GM18951 (cell line): ENCODE results near the gene KAZN.
"Not testable (repeated sequence)": the region's sequence is repeated elsewhere in the genome, so short reads cannot be mapped to it uniquely, and the experiment has no call there.

Experiments
- POLR2A ChIP-seq: IDR thresholded peaks from 4 replicates; pipeline ENCODE4 v1.6.1; 2011; ENCODE audit warnings: mild to moderate bottlenecking; ENCODE audit not compliant: insufficient read length, insufficient read depth; ENCODE audit errors: extremely low read depth
- in situ Hi-C: fragments of 300-500 bp; cut with MboI; formaldehyde crosslinking; loops from one replicate; pipeline ENCODE4 v1.12.0; 2022; ENCODE audit warnings: low sequenced_read_pairs, mixed read lengths, inconsistent platforms; ENCODE audit not compliant: unreplicated experiment

Gene KAZN

GRCh38 chr1:15123270-15123669 is 524.8 kb downstream of the KAZN start:
- in situ Hi-C loops, result loop anchor here (10.0 kb wide), 1 partner anchor 182 kb away; no protein-coding TSS in a partner anchor
- no peak for TF ChIP-seq POLR2A

GRCh38 chr1:15123925-15124324 is 525.4 kb downstream of the KAZN start:
- in situ Hi-C loops, result loop anchor here (10.0 kb wide), 1 partner anchor 181 kb away; no protein-coding TSS in a partner anchor
- no peak for TF ChIP-seq POLR2A

DNA sequence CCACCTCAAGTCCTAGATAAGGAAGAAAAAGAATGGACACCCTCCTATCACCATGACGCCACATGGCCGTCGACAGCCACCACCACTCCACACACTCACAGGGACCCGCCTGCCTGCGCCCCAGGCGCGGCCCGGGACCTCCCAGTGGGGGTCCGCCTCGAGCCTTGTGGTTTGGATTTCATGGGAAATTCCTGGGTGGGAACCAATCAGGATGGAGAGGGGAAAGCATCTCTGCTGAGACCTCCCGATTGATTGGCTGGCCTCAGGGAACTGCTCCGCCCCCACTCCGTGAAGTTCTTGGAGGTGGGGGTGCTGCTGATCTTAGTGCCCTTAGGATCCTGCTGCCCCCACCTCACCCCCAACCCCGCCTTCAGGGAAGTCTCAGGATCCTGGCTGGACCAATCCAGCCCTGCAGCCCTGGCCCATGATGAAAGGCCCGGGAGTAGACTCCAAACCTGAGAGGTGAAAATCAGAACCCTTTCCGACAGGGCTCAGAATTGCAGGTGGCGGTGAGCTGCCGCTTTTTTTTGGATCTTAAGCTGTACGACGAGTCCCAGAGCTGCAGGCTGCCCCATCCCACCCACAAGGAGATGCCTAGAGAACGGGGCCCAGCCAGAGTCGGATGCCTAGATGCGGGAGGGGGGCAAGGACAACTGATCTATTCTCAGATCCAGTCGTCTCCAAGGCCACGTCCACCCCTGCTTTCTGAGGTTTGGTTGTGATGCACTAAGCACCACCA is 526.0 kb downstream of the KAZN start:
- TF ChIP-seq POLR2A, result no peak
- in situ Hi-C loops, result loop anchor here (10.0 kb wide), 1 partner anchor 180 kb away; no protein-coding TSS in a partner anchor

DNA sequence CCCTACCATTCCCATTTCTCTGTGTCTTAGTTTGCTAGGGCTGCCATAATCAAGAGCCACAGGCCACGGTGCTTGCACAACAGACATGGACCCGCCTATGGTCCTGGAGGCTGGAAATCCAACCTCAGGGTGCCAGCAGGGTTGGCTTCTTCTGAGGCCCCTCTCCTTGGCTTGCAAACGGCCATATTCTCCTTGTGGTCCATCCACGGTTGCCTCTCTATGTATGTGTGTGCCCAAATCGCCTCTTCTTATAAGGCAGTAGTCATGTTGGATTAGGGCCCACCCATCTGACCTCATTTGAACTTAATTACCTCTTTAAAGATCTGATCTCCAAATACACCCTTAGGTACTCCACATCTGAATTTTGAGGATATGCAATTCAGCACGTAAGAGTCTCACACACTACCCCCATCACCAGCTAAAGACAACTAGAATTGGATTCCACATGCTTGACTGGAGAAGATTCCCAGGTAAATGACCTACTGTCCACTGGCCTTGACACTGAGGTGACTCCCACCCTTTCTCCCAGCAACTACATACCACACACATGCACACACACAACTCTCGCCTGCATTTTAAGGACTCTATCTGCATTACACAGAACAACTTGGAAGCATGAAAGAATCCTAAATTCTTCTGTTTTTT is 526.7 kb downstream of the KAZN start:
- in situ Hi-C loops, result loop anchor here (10.0 kb wide), 1 partner anchor 180 kb away; no protein-coding TSS in a partner anchor
- no peak for TF ChIP-seq POLR2A

DNA sequence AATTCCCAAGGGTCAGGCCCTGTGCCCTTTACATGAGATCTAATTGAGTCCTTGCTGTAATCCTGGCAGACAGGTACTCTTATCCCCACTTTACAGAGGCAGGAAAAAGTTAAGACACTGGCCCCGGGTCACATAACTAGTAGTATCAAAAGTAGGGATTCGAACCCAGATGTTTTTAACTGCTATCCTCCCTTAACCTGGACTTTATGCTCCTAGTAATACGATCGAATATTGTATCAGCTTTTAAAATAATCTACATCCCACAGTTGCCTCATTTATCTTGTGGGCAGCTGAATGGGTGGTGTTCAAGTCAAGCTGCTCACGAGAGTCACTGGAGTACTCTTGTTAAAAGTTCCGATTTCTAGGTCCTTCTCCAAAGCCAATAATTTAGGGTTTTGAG is 529.6 kb downstream of the KAZN start:
- in situ Hi-C loops, result loop anchor here (10.0 kb wide), 1 partner anchor 177 kb away; no protein-coding TSS in a partner anchor
- TF ChIP-seq POLR2A, result no peak

- in situ Hi-C loops, result loop anchor here (10.0 kb wide), 1 partner anchor 176 kb away; no protein-coding TSS in a partner anchor
- TF ChIP-seq POLR2A, result no peak
Measured at GRCh38 chr1:15128520-15129313, 530.2 kb downstream of the KAZN start.

DNA sequence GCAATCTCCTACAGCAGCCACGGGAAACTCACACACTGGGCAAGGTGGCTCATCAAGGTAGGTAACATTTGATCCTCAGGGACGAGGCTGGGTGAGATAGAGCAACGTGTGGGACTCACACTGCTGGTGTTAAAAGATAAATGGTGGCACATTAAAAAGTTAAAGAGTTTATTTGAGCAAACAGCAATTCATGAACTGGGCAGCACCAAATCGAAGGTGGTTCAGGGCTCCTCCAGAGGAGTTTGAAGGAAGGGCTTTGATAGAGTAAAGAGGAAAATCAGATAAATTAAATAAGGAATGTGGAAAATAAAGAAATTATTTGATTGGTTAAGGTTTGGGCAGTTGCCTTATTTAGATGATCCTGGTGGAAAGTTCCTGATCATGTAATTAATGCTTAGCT is 531.5 kb downstream of the KAZN start:
- TF ChIP-seq POLR2A, result no peak
- in situ Hi-C loops, result loop anchor here (10.0 kb wide), 1 partner anchor 175 kb away; no protein-coding TSS in a partner anchor

DNA sequence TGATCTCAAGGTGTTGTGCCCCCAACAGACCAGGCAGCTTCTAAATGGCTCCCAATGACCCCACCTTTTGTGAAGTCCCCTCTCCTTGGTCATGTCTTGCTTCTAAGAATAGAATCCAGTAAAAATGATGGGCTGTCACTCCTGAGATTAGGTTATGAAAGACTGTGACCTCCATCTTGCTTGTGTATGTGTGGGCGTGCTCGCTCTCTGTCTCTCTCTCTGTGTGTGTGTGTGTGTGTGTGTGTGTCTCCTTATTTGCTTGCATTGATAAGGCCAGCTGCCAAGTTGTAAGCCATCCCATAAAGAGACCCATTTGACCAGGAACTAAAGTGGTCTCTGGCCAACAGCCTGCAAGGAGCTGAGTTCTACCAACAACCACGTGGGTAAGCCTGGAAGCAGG is 532.1 kb downstream of the KAZN start:
- in situ Hi-C loops, result no loop called here
- no peak for TF ChIP-seq POLR2A

DNA sequence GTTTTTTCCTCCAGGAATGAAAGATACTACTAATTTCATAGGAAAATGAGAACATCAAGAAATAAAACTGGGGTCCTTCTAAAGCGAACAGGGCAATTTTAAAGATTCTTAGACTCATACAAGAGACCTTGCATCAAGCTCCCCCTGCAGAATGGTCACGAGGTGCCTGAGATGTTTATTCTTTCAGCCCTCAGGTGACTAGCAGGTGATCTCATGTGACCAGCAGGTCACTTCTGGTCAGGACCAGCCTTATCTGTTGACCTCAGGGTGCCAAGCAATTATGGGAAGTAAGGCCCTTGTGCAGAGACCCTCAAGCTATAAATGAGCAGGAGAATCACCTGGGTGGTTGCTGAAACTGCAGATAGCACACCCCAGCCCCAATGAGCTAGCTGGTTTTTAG is 534.5 kb downstream of the KAZN start:
- in situ Hi-C loops, result no loop called here
- TF ChIP-seq POLR2A, result no peak

DNA sequence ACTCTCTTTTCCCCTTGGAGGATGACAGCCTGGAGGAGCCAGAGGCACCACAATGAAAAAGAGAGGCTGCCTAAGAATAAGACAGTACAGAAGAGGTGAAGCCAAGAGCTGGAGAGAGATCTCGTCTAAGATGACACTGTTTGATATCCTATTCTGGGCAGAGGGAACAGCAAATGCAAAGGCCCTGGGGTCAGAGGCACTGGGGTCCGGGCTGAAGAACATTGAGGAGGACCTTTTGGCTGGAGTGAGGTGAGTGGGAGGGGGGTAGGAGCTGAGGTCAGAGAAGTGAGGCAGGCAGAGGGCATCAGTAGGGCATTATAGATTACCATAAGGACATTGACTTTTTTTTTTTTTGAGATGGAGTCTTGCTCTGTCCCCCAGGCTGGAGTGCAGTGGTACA is 535.8 kb downstream of the KAZN start:
- in situ Hi-C loops, result no loop called here
- no peak for TF ChIP-seq POLR2A

GRCh38 chr1:15135604-15136003 is 537.1 kb downstream of the KAZN start:
- in situ Hi-C loops, result not testable (repeated sequence)

DNA sequence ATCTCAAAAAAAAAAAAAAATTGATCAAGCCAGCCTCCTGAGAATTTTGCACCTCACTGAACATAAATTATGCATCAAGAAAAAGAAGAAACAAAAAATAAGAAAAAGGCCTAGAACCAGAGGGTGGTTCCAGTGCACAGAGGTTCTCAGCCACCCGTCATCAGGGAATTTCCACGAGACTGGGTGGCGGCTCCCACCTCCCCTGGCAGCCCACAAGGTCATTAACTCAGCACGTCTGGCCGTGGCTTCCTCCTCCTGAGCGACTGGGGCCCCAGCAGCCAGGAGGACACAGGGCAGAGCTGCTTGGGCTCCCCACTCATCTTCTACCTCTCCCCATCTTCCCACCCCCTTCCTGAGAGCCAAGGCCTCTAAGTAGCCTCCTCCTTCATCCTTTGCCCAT is 539.3 kb downstream of the KAZN start:
- TF ChIP-seq POLR2A, result no peak
- in situ Hi-C loops, result no loop called here

DNA sequence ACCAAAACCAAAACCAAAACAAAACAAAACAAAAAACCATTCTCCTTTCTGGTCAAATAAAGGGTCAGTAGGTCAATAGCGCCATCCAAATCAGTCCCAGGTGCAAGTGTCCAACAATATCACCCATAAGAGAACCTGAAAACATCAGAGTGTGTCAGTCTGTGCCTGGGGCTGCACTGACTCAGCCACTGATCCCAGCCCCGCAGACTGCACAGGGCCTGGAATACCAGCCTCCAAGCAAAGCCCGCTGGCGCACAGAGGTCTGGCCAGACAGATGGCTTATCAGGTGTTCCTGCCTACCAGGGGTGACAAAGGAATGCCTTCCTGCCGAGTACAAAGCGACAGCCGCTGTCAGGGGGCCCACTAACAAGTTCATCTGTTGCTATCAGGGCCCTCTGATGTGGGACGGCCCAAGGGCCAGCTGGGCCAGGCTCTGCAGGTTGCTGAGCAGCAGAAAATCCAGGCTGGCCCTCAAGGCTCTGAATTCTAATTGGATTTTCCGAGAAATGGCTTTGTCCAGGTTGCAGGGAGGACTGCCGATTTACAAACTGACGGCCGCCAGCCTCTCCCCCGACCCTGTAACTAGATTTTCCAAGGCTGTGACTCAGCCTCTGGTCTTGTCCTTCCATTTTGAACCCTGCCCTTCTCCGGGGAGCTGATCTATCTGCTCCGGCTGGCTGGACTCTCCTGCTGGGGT is 541.3 kb downstream of the KAZN start:
- TF ChIP-seq POLR2A, result no peak
- in situ Hi-C loops, result no loop called here

DNA sequence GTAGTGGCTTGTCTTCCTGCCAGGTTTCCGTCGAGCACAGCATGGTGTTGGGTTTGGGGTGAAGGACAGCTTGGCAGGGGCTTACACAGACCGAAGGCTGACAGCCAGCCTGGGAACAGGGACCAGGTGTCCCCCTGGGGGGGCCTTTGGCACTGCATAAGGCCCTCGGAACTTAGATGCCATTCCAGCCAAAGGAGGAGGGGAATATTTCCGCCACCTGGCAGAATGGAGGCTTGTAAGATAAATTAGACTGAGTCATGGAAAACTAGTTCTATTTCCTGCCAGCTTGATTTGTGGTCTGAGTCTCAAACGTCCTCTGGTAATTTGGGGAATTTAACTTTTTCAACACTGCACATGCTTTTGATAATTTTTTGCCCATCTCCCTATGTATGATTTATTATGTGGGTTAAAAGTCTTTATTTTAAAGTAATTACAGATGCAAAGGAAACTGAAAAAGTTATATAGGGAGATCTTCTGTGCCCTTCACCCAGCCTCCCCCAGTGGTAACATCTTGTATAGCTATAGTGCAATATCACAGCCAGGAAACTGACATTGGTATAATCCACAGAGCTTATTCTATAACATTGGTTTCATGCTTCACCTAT is 543.6 kb downstream of the KAZN start:
- no peak for TF ChIP-seq POLR2A
- in situ Hi-C loops, result no loop called here
